GM19035 (cell line): ENCODE measurements around the gene CD83.
A peak's percentile ranks its signal among the peaks of the same experiment; 100 is the strongest.
"Not testable (repeated sequence)": the region's sequence is repeated elsewhere in the genome, so short reads cannot be mapped to it uniquely, and the experiment has no call there.

Experiments used
- ATAC-seq: cut with Tn5 transposase; IDR thresholded peaks from one replicate; pipeline ENCODE4 v1.9.1; 2021; ENCODE audit not compliant: unreplicated experiment

Gene CD83

GRCh38 chr6:14117158-14118090, at the start of gene CD83:
TSS of gene CD83 (plus strand) at chr6:14117772. CDS start at chr6:14117812, 40 bp downstream.
- ATAC-seq, result peak; percentile 66

GRCh38 chr6:14068133-14068532, 49.4 kb upstream of the CD83 start:
- ATAC-seq, result no peak

GRCh38 chr6:14068623-14069022, 48.9 kb upstream of the CD83 start:
- ATAC-seq, result no peak

- ATAC-seq, result no peak
Measured at GRCh38 chr6:14070457-14070856, 47.1 kb upstream of the CD83 start.

- no peak for ATAC-seq
Measured at GRCh38 chr6:14072084-14072483, 45.5 kb upstream of the CD83 start.

GRCh38 chr6:14073561-14074354, 43.8 kb upstream of the CD83 start:
- not testable (repeated sequence) for ATAC-seq

GRCh38 chr6:14074476-14075094, 43.0 kb upstream of the CD83 start:
- ATAC-seq, result peak; percentile 11

GRCh38 chr6:14075095-14075503, 42.5 kb upstream of the CD83 start:
- ATAC-seq, result peak; percentile 68

GRCh38 chr6:14077193-14077867, 40.2 kb upstream of the CD83 start:
- no peak for ATAC-seq

- no peak for ATAC-seq
Measured at GRCh38 chr6:14079433-14079832, 38.1 kb upstream of the CD83 start.

- no peak for ATAC-seq
Measured at GRCh38 chr6:14079971-14080370, 37.6 kb upstream of the CD83 start.

- ATAC-seq, result no peak
Measured at GRCh38 chr6:14081126-14081525, 36.4 kb upstream of the CD83 start.

GRCh38 chr6:14082771-14083170, 34.8 kb upstream of the CD83 start:
- no peak for ATAC-seq

- no peak for ATAC-seq
Measured at GRCh38 chr6:14083262-14083661, 34.3 kb upstream of the CD83 start.

GRCh38 chr6:14083751-14084150, 33.8 kb upstream of the CD83 start:
- no peak for ATAC-seq

GRCh38 chr6:14084388-14084787, 33.2 kb upstream of the CD83 start:
- ATAC-seq, result no peak

- no peak for ATAC-seq
Measured at GRCh38 chr6:14085176-14085787, 32.3 kb upstream of the CD83 start.

GRCh38 chr6:14086701-14087100, 30.9 kb upstream of the CD83 start:
- no peak for ATAC-seq

- ATAC-seq, result peak; percentile 27
Measured at GRCh38 chr6:14088600-14089192, 28.9 kb upstream of the CD83 start.

- peak; percentile 60 for ATAC-seq
Measured at GRCh38 chr6:14089224-14089623, 28.3 kb upstream of the CD83 start.
